GM23338 (cell line): ENCODE results near the gene TCTA.
"Not testable (repeated sequence)": the region's sequence is repeated elsewhere in the genome, so short reads cannot be mapped to it uniquely, and the experiment has no call there.

Experiments
- CREB1 ChIP-seq: fragments of 250-450 bp; sonication (Bioruptor Pico); IDR thresholded peaks from 2 replicates; pipeline ENCODE4 v1.5.0; 2020; ENCODE audit warnings: low read depth, mild to moderate bottlenecking, moderate library complexity
- ETS1 ChIP-seq: IDR thresholded peaks from 2 replicates; pipeline ENCODE4 v1.6.1; 2016; ENCODE audit warnings: antibody characterized with exemption
- EZH2 ChIP-seq: fragments of 200-600 bp; sonication (generic); IDR thresholded peaks from one replicate; pipeline ENCODE4 v1.8.0; 2017; ENCODE audit warnings: antibody characterized with exemption, mild to moderate bottlenecking, low read depth; ENCODE audit not compliant: unreplicated experiment
- EZH2phosphoT487 ChIP-seq: fragments of 200-600 bp; sonication (generic); IDR thresholded peaks from one replicate; pipeline ENCODE4 v1.8.1; 2018; ENCODE audit warnings: antibody characterized with exemption; ENCODE audit not compliant: unreplicated experiment
- JUNB ChIP-seq: IDR thresholded peaks from one replicate; pipeline ENCODE4 v1.6.1; 2016; ENCODE audit warnings: antibody characterized with exemption; ENCODE audit not compliant: unreplicated experiment
- NANOG ChIP-seq: IDR thresholded peaks from 2 replicates; pipeline ENCODE4 v1.6.1; 2016; ENCODE audit warnings: antibody characterized with exemption, borderline replicate concordance
- POLR2AphosphoS5 ChIP-seq: IDR thresholded peaks from 2 replicates; pipeline ENCODE4 v1.6.1; 2016; ENCODE audit warnings: antibody characterized with exemption, low read depth
- REST ChIP-seq: IDR thresholded peaks from one replicate; pipeline ENCODE4 v1.6.1; 2018; ENCODE audit warnings: antibody characterized with exemption; ENCODE audit not compliant: unreplicated experiment
- STAT1 ChIP-seq: IDR thresholded peaks from one replicate; pipeline ENCODE4 v1.6.1; 2016; ENCODE audit warnings: antibody characterized with exemption; ENCODE audit not compliant: unreplicated experiment
- ZNF331 ChIP-seq: fragments of 250-450 bp; sonication (Bioruptor Pico); IDR thresholded peaks from 2 replicates; pipeline ENCODE4 v1.5.0; 2020; ENCODE audit warnings: low read depth, mild to moderate bottlenecking, moderate library complexity
- TF ChIP-seq, protein P1 (sequence below), 2 experiments: fragments of 200-600 bp in 1 of 2; sonication (generic) in 1 of 2; conservative IDR thresholded peaks; 2 replicates each; pipeline versions ENCODE4 v1.5.1 to v1.6.1; 2016 to 2017; ENCODE audit warnings: antibody characterized with exemption in 2 of 2, low read depth in 2 of 2, mild to moderate bottlenecking in 2 of 2, moderate library complexity in 1 of 2
- TF ChIP-seq, protein P2 (sequence below): fragments of 250-450 bp; sonication (Bioruptor Pico); IDR thresholded peaks from 2 replicates; pipeline ENCODE4 v1.5.0; 2020; ENCODE audit warnings: mild to moderate bottlenecking, moderate library complexity

DNA sequence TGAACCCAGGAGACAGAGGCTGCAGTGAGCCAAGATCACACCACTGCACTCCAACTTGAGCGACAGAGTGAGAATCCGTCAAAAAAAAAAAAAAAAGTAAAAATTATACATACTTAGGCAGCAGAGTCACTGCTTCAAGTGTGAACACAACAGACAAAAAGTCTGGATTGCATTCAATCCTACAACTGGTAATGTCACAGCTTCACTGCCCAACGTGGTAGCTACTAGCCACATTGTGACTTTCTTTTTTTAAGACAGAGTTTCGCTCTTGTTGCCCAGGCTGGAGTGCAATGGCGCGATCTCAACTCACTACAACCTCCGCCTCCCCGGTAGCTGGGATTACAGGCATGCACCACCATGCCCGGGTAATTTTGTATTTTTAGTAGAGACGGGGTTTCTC, 20.9 kb upstream of the TCTA start:
- TF ChIP-seq, protein P1, sequence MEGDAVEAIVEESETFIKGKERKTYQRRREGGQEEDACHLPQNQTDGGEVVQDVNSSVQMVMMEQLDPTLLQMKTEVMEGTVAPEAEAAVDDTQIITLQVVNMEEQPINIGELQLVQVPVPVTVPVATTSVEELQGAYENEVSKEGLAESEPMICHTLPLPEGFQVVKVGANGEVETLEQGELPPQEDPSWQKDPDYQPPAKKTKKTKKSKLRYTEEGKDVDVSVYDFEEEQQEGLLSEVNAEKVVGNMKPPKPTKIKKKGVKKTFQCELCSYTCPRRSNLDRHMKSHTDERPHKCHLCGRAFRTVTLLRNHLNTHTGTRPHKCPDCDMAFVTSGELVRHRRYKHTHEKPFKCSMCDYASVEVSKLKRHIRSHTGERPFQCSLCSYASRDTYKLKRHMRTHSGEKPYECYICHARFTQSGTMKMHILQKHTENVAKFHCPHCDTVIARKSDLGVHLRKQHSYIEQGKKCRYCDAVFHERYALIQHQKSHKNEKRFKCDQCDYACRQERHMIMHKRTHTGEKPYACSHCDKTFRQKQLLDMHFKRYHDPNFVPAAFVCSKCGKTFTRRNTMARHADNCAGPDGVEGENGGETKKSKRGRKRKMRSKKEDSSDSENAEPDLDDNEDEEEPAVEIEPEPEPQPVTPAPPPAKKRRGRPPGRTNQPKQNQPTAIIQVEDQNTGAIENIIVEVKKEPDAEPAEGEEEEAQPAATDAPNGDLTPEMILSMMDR (conservative IDR thresholded peaks at IDR 0.05; ENCODE audit: low read depth in 2 of 2) = not testable (repeated sequence)
- TF ChIP-seq JUNB; EZH2; EZH2phosphoT487; REST; ZNF331; POLR2AphosphoS5; CREB1 (CRISPR knock-in tag); STAT1; ETS1; NANOG: not testable (repeated sequence)
- TF ChIP-seq, protein P2, sequence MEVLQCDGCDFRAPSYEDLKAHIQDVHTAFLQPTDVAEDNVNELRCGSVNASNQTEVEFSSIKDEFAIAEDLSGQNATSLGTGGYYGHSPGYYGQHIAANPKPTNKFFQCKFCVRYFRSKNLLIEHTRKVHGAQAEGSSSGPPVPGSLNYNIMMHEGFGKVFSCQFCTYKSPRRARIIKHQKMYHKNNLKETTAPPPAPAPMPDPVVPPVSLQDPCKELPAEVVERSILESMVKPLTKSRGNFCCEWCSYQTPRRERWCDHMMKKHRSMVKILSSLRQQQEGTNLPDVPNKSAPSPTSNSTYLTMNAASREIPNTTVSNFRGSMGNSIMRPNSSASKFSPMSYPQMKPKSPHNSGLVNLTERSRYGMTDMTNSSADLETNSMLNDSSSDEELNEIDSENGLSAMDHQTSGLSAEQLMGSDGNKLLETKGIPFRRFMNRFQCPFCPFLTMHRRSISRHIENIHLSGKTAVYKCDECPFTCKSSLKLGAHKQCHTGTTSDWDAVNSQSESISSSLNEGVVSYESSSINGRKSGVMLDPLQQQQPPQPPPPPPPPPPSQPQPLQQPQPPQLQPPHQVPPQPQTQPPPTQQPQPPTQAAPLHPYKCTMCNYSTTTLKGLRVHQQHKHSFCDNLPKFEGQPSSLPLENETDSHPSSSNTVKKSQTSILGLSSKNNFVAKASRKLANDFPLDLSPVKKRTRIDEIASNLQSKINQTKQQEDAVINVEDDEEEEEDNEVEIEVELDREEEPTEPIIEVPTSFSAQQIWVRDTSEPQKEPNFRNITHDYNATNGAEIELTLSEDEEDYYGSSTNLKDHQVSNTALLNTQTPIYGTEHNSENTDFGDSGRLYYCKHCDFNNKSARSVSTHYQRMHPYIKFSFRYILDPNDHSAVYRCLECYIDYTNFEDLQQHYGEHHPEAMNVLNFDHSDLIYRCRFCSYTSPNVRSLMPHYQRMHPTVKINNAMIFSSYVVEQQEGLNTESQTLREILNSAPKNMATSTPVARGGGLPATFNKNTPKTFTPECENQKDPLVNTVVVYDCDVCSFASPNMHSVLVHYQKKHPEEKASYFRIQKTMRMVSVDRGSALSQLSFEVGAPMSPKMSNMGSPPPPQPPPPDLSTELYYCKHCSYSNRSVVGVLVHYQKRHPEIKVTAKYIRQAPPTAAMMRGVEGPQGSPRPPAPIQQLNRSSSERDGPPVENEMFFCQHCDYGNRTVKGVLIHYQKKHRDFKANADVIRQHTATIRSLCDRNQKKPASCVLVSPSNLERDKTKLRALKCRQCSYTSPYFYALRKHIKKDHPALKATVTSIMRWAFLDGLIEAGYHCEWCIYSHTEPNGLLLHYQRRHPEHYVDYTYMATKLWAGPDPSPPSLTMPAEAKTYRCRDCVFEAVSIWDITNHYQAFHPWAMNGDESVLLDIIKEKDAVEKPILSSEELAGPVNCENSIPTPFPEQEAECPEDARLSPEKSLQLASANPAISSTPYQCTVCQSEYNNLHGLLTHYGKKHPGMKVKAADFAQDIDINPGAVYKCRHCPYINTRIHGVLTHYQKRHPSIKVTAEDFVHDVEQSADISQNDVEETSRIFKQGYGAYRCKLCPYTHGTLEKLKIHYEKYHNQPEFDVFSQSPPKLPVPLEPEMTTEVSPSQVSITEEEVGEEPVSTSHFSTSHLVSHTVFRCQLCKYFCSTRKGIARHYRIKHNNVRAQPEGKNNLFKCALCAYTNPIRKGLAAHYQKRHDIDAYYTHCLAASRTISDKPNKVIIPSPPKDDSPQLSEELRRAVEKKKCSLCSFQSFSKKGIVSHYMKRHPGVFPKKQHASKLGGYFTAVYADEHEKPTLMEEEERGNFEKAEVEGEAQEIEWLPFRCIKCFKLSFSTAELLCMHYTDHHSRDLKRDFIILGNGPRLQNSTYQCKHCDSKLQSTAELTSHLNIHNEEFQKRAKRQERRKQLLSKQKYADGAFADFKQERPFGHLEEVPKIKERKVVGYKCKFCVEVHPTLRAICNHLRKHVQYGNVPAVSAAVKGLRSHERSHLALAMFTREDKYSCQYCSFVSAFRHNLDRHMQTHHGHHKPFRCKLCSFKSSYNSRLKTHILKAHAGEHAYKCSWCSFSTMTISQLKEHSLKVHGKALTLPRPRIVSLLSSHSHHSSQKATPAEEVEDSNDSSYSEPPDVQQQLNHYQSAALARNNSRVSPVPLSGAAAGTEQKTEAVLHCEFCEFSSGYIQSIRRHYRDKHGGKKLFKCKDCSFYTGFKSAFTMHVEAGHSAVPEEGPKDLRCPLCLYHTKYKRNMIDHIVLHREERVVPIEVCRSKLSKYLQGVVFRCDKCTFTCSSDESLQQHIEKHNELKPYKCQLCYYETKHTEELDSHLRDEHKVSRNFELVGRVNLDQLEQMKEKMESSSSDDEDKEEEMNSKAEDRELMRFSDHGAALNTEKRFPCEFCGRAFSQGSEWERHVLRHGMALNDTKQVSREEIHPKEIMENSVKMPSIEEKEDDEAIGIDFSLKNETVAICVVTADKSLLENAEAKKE (CRISPR knock-in tag) = not testable (repeated sequence)
